Activated T-helper 1 cell treated with Interleukin-2 at 50 U/mL for 16 hours (primary cell): ENCODE measurements around the gene TRPM2.
"Not testable (repeated sequence)": the region's sequence is repeated elsewhere in the genome, so short reads cannot be mapped to it uniquely, and the experiment has no call there.

Source experiments
- DNase-seq: peaks from one replicate; pipeline ENCODE4 v3.0.0-alpha.2; 2020; ENCODE audit warnings: low read depth

TRPM2 gene

GRCh38 chr21:44415073-44416025 lies 61.9 kb downstream of the TRPM2 start:
- DNase-seq: no peak

- no peak for DNase-seq
Observed at GRCh38 chr21:44416193-44416592, 62.8 kb downstream of the TRPM2 start.

GRCh38 chr21:44417621-44418107 lies 64.2 kb downstream of the TRPM2 start:
- not testable (repeated sequence) for DNase-seq

GRCh38 chr21:44418108-44418875 lies 64.9 kb downstream of the TRPM2 start:
- no peak for DNase-seq

- DNase-seq: no peak
Observed at GRCh38 chr21:44418876-44419230, 65.4 kb downstream of the TRPM2 start.

- no peak for DNase-seq
Observed at GRCh38 chr21:44419679-44420078, 66.3 kb downstream of the TRPM2 start.

GRCh38 chr21:44420416-44421205 lies 67.2 kb downstream of the TRPM2 start:
- no peak for DNase-seq

GRCh38 chr21:44421901-44422840 lies 68.8 kb downstream of the TRPM2 start:
- no peak for DNase-seq

GRCh38 chr21:44423312-44423821 lies 69.9 kb downstream of the TRPM2 start:
- no peak for DNase-seq

- no peak for DNase-seq
Observed at GRCh38 chr21:44423941-44424607, 70.7 kb downstream of the TRPM2 start.

GRCh38 chr21:44424608-44425306 lies 71.3 kb downstream of the TRPM2 start:
- no peak for DNase-seq

- DNase-seq: no peak
Observed at GRCh38 chr21:44425307-44425894, 72.0 kb downstream of the TRPM2 start.

- DNase-seq: no peak
Observed at GRCh38 chr21:44425895-44426662, 72.7 kb downstream of the TRPM2 start.

- no peak for DNase-seq
Observed at GRCh38 chr21:44426663-44427191, 73.3 kb downstream of the TRPM2 start.

- no peak for DNase-seq
Observed at GRCh38 chr21:44427241-44428120, 74.1 kb downstream of the TRPM2 start.

- DNase-seq: peak; percentile 20
Observed at GRCh38 chr21:44428281-44428960, 75.0 kb downstream of the TRPM2 start.
